NCI-H526 (cell line): ENCODE results near the gene NBPF1.
"Not testable (repeated sequence)": the region's sequence is repeated elsewhere in the genome, so short reads cannot be mapped to it uniquely, and the experiment has no call there.

Experiments
- DNase-seq, 2 experiments: peaks; one replicate each; lab custom pipeline; 2025; lab: John Stamatoyannopoulos, UW

Gene NBPF1

DNA sequence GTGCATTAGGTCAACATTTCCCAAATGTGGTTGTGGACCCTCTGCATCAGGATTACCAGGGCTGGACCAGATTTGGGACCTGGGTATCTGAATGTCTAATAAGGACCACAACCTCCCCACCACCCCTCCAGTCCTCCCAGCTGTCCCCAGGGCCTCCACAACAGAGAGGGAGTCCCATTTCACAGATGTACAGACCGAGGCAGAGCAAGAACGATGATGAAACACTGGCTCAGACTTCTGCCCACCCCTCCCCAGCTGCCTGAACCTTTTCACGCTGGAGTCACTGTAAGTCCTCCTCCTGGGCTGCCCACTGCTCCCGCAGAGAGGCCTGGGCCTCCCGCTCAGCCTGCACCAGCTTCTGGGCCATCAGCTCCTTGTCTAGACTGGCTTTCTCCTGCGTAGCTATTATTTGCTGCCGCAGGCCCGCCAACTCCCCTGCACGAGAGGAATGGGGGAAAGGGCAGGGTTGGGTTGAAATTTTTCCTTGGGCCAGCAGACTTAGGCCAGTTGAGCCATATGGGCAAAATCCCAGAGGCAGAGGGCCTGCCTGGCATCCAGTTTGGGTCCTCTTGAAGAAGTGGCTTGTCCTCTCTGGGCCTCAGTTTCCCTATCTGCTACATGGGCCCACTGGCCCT is 8.4 kb upstream of the NBPF1 start:
- DNase-seq: not testable (repeated sequence)

DNA sequence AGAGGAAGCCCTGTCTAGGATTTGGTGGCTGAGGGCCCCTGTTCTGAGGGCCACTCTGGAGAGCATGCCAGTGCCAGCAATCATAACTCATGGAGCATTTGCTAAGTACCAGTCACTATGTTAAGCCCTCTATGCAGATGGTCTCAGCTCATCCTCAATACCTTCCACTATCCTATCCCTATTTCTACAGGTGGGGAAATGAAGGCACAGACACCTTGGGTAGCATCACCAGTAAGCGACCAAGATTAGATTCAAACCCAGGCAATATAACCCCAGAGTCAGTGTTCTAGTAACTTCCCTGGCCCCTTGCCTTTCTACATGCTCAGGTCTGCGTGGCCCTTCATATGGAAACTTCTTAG is 7.9 kb upstream of the NBPF1 start:
- peak in 1 of 2 experiments; percentile 49 for DNase-seq

DNA sequence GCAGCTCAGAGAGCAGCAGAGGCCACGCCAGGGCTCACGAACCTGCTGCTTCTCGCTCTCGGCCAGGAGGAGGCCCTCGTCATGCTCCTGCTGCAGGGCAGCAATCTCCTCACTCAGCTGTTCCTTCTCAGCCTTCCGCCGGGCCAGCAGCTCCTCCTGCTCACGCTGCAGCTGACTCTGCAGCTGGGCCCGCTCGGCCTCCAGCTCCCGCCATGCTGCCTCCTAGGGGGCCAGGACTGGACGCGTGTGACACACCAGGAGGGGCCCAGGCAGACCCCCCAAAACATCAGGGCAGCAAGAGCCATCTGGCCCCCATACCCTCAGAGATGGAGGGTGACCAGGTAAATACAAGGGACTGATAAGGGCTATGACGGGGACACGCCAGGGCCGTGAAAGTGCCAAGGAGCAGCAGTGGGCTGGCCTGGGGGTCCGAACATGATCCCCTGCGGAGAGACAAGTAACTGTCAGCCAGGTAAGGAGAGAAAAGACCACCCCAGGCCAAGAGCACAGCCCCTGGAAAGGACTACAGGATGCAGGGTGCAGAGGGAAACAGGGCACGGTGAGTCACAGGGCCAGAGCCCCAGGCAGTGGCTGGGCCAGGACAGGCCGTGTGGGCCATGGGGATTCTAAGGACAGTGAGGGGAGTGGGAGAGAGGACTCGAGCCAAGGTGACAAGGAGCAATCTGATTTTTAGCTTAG is 6.6 kb upstream of the NBPF1 start:
- DNase-seq: peak in 1 of 2 experiments; percentile 21

DNA sequence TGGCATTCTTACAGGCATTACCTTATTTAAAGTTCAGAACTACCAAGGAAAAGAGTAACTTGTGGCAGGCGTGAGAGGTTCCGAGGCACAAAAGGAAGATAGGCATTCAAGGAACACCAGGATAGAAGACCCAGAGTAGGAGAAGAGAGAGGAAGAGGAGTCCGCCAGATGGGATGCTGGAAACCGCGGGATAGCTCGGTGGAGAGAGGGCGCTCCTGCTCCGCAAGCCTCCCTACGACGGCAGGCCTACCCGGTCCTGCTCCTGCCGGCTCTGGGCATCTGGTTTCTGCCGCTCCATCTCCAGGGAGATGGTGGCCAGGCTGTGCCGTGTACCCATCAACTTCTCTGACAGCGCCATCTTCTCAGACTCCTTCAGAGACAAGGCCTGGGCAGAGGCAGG is 5.4 kb upstream of the NBPF1 start:
- DNase-seq: no peak

- no peak for DNase-seq
Observed at GRCh38 chr1:16617778-16618580, 4.6 kb upstream of the NBPF1 start.

GRCh38 chr1:16617114-16617631 is 3.8 kb upstream of the NBPF1 start:
- no peak for DNase-seq

DNA sequence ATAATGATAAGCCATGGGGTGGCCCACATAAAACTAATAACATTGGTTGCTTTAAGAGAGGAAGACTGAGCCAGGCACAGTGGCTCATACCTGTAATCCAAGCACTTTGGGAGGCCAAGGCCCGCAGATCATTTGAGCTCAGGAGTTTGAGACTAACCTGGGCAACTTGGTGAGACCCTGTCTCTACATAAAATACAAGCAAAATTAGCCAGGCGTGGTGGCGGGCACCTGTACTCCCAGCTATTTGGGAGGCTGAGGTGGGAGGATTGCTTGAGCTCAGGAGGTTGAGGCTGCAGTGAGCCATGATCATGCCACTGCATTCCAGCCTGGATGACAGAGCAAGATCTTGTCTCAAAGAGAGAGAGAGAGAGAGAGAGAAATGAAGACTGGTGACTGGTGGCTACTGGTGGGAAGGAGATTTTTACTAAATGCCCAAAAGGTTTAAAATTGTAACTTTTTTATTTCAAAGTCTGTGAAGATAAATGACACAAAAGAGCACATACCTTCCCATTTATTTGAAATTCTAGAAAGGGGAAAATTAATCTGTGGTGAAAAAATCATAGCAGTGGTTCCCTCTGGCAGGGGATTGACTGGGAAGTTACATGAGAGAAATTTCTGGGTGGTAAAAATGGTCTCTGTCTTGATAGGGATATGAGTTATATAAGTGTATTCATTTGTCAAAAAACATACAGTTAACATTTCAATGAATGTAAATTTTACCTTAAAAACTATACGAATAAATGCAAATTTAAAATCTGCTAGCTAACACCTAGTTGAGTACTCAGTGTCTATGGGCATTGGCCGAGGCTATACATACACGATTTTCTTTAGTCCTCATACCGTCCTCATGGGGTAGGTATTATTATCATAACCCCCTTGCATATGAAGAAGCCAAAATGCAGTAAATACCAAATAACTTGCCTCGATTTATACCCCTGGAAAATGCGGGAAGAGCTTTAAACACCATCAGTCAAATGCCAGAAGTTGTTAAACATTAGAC is 2.2 kb upstream of the NBPF1 start:
- DNase-seq: no peak

GRCh38 chr1:16614361-16615252 is 1.2 kb upstream of the NBPF1 start:
- DNase-seq: no peak

DNA sequence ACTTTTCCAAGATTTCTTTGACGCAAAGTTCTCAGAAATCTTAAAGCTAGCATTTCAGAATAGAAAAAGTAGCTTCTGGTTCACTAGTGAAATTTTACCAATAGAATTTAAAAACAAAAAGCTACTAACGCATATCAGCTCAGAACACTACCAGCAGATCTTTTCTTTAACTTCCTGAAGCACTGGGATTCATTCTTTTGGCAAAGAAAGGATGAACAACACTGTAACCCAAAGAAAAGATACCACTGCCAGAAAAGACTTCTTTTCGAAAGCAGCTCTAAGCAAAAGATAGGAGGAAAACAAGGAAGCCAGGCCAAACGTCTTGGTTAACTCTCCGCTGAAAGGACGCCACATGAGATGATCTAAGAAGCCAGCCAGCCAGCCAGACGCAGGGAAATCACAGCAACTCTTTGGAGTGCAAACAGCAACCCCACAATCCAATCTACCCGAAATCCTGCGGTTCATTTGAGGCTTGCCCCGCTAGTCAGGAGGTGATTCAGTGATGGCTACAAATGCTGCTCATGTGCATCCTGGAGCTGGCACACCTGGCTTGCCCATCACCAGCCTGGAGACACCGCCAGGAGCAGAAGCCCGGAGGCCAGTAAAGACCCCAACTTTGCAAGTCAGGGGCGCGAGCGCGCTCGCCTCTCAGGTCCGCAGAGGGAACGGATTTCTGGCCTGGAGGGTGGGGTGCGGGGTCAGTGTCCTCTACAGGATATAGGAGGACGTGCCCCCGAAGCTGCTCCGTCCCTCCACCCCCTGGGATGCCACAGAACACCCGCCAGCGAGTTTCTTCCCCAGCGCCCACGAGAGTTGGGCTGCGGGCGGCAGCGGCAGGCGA is 812 bp downstream of the NBPF1 start:
- peak; percentile 58 to 60 for DNase-seq

- DNase-seq: peak in 1 of 2 experiments; percentile 18
Observed at GRCh38 chr1:16611981-16612331, 1.4 kb downstream of the NBPF1 start.

GRCh38 chr1:16611164-16611563 is 2.2 kb downstream of the NBPF1 start:
- not testable (repeated sequence) for DNase-seq

DNA sequence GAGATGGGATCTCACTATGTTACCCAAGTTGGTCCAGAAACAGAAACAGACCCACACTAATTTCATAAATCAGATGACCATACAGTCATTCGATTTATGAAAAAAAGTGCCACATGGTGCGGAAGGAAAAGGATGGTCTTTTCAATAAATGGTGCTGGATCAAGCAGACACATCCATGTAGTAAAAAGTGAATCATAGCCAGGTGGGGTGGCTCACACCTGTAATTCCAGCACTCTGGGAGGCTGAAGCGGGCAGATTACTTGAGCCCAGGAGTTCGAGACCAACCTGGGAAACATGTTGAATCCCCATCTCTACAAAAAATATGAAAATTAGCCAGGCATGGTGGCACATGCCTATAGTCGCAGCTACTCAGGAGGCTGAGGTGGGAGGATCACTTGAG is 2.8 kb downstream of the NBPF1 start:
- DNase-seq: not testable (repeated sequence)

DNA sequence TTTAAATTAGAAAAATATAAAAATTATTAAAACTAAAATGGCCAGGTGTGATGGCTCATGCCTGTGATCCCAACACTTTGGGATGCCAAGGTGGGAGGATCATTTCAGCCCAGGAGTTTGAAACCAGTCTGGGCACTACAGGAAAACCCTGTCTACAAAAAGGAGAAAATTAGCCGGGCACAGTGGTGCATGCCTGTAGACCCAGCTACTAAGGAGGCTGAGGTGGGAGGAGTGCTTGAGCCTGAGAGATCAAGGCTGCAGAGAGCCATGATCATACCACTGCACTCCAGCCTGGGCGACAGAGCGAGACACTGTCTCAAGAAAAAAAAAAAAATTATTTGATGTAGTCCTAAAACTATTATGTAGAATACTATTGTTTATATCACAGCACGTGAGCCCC is 3.6 kb downstream of the NBPF1 start:
- not testable (repeated sequence) for DNase-seq

GRCh38 chr1:16608838-16609560 is 4.4 kb downstream of the NBPF1 start:
- DNase-seq: no peak

- not testable (repeated sequence) for DNase-seq
Observed at GRCh38 chr1:16607853-16608815, 5.2 kb downstream of the NBPF1 start.

DNA sequence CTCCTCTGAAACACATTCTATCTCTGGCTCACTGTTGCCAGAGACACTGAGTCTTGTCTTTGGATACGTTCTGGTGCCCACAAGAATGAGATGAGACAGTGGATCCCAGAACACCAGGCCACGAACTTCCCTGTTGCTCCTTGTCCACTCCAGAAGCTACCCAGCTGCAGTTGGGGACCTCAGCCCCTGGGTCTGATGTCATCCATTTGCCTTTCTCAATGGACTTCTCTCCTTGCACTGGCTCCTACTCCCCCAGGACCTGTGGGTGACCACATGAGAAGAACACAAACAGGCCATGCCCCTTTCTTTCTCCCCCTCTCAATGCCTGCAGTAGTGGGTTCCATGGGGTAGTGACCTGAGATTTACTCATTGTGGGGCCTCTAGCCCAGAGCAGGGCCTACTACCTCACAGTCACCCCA is 5.9 kb downstream of the NBPF1 start:
- no peak for DNase-seq

DNA sequence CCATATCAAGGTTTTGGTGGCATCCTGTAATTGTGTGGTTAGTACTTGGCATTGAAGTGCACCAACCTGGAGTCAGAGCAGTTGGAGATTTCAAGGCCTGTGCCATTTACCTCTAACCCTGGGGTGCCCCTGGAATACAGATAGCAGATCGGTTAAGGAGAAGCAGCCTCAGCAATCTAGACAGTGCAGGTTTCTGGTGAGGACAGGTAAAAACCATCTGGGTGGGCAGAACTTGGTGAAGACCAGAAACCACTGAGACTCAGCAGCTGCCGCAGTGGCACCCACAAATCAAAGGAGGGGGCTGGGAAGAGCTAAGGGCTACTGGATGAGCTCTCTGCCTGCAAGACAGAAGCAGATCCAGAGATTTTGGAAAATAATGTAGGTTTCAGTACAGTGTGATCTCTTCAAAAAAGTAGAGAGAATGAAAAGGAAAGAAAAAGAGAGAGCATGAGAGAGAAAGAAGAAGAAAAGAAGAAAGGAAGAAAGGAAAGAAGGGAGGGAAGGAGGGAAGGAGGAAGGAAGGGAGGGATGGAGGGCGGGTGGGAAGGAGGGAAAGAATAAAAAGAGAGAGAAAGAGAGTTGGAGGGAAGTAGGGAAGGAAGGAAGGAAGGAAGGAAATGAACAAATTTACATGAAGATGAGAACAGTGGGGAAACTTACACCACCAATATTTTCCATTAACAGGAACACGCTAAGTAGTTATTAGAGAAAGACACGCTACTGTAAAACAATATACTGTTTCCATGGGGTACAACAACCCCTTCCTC is 6.5 kb downstream of the NBPF1 start:
- DNase-seq: not testable (repeated sequence)
